ENCODE results near the gene KLHL17.

Gene KLHL17

DNA sequence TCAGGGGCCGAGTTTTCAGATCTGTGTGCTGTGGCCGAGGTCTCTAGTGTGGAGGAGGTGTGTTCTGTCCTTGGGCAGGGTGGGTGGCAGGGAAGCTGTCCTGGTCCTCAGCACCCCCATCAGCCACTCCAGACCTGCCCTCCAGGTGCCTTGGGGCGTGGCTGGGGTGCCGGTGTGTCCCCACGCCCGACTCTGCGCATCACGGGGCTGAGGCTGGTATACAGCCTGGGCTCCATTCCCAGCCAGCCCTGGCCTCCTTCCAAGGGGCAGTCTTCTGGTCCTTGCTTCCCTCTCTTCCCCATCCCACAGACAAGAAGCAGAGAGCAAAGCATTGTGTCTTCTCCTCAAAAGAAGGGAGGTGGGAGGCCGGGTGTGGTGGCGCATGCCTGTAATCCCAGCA, 32.6 kb upstream of the KLHL17 start:
- no peak overlapping the region for H3K4me3 ChIP-seq (ENCODE audit: control insufficient read depth, low read depth, low read length)
- TF ChIP-seq, protein P1, sequence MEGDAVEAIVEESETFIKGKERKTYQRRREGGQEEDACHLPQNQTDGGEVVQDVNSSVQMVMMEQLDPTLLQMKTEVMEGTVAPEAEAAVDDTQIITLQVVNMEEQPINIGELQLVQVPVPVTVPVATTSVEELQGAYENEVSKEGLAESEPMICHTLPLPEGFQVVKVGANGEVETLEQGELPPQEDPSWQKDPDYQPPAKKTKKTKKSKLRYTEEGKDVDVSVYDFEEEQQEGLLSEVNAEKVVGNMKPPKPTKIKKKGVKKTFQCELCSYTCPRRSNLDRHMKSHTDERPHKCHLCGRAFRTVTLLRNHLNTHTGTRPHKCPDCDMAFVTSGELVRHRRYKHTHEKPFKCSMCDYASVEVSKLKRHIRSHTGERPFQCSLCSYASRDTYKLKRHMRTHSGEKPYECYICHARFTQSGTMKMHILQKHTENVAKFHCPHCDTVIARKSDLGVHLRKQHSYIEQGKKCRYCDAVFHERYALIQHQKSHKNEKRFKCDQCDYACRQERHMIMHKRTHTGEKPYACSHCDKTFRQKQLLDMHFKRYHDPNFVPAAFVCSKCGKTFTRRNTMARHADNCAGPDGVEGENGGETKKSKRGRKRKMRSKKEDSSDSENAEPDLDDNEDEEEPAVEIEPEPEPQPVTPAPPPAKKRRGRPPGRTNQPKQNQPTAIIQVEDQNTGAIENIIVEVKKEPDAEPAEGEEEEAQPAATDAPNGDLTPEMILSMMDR (conservative IDR thresholded peaks at IDR 0.05; ENCODE audit: control insufficient read depth, insufficient read depth, low read depth, low read length): no peak
- no peak for DNase-seq (ENCODE audit: low read depth)

DNA sequence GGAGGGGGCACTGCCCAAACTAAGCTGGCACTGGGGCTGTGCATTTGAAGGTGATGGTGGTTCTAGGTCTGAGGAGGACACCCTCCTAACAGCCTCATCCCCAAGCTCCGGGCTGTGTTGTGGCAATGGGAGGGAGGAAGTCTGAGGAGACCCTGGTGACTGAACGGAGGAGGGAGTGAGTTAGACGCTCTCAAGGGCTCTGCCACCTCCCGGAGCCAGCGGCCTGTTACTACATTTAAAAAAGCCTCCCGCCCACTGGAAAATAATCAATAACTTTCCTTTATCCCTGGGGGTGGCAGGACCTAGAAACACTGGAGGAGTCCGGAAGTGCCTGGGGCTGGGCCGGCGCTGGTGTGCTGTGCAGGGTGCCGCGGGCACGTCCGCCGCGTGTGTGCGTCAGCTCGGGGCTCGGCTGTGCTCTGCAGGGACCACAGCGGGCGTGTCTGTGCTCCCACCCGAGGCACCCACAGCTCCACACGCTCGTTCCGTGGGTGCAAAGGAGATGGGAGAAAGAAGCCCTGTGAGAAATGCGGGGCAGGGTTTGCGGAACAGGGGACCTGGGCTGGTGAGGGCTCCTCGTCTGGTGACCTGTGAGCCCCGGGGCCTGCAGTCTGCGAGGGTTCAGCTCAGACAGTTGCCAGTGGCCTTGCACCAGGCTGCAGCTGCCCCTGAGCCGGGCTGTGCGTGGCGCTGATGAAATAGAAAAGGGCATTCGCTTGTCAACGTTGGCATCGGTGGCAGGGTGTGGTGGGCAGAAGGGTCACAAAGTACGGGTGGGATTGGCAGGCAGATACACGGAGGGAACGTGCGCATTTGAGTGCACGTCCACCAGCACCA, 31.3 kb upstream of the KLHL17 start:
- TF ChIP-seq, protein P1 (conservative IDR thresholded peaks at IDR 0.05; ENCODE audit: control insufficient read depth, insufficient read depth, low read depth, low read length): no peak
- no peak for DNase-seq (ENCODE audit: low read depth)
- H3K4me3 ChIP-seq (ENCODE audit: control insufficient read depth, low read depth, low read length): no peak overlapping the region

DNA sequence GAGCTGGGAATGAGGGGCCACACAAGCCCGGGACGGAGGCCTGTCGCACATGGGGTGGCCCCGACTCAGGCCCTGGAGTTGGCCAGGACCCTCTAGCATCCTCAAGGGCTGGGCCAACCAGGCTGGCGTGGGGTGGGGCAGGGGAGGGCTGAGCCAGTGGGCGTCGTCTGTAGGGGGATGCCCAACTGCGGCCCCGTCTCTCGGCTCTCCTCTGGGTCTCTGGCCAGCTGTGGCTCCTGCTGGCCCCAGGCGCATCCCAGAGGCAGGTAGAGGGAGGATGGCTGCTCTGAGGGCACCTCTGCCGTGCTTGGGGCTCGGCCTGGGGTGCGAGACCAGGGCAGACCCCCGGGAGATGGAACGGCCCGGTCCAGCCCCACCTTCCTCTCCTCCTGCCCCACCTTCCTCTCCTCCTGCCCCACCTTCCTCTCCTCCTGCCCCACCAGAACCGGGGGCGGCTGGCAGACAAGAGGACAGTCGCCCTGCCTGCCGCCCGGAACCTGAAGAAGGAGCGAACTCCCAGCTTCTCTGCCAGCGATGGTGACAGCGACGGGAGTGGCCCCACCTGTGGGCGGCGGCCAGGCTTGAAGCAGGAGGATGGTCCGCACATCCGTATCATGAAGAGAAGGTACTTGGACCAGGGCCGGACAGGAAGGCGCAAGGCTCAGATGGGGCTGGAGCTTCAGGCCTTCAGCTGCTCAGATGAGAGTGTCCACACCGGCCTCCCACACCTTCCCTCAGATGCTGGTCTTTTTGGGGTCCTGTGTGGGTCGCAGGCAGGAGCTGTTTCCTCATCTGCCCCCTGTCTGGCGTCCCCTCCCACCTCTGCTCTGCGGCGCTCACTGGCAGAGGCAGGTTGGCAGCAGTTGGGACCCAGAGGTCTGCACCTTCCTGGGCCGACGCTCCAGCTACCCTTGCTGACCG, 30.4 kb upstream of the KLHL17 start:
- no peak for DNase-seq (ENCODE audit: low read depth)
- no peak overlapping the region for H3K4me3 ChIP-seq (ENCODE audit: control insufficient read depth, low read depth, low read length)
- TF ChIP-seq, protein P1 (conservative IDR thresholded peaks at IDR 0.05; ENCODE audit: control insufficient read depth, insufficient read depth, low read depth, low read length): no peak

DNA sequence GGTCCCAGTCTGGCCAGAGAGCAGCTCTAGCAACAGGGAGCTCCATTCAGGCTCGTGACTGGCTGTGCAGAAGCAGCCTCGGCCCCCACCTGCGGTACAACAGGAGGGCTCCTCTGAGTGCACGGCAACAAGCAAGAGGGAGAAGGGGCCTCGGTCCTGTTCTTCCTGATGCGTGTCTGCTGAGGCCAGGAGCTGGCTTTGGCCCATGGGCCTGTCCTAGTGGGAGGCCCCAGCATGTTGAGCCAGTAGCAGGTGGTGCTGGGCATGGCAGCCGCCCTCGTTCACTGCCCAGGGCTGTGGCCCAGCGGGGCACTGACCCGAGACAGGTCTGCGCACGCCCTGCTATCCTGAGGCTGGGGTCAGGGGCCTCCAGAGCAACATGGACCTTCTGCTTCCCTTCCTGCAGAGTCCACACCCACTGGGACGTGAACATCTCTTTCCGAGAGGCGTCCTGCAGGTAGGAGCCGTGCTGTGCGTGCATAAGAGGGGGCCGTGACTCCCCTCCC, 29.7 kb upstream of the KLHL17 start:
- no peak overlapping the region for H3K4me3 ChIP-seq (ENCODE audit: control insufficient read depth, low read depth, low read length)
- no peak for DNase-seq (ENCODE audit: low read depth)
- TF ChIP-seq, protein P1 (conservative IDR thresholded peaks at IDR 0.05; ENCODE audit: control insufficient read depth, insufficient read depth, low read depth, low read length): no peak

DNA sequence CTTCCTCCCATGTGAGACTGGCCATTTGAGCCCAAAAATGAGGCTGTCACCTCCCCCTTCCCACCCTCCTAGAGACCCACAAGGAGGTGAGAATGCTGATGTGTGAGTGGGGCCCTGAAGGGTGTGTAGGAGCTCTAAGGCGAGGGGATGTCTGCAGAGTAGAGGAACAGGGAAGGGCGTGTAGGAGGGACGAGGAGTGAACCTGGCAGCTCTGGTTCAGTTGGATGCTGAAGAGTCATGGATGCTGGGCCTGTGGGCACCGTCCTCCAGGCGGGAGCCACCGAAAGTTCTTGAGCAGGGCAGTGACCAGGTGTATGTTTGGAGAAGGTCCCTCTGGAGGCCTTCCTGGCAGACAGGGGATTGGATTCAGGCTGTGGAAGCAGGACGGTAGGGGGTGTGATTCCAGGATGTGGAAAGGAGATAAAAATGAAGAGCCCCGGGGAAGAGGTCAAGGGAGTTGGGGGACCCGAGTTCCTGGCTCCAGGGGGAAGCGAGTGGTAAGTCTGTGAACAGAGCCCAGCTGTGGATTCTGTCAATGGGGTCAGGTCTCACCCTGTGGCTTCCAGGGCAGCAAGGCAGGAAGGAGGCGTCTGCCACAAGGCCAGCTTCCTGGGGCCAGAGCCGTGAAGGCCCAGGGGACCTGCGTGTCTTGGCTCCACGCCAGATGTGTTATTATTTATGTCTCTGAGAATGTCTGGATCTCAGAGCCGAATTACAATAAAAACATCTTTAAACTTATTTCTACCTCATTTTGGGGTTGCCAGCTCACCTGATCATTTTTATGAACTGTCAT, 28.8 kb upstream of the KLHL17 start:
- no peak for DNase-seq (ENCODE audit: low read depth)
- TF ChIP-seq, protein P1 (conservative IDR thresholded peaks at IDR 0.05; ENCODE audit: control insufficient read depth, insufficient read depth, low read depth, low read length): no peak

DNA sequence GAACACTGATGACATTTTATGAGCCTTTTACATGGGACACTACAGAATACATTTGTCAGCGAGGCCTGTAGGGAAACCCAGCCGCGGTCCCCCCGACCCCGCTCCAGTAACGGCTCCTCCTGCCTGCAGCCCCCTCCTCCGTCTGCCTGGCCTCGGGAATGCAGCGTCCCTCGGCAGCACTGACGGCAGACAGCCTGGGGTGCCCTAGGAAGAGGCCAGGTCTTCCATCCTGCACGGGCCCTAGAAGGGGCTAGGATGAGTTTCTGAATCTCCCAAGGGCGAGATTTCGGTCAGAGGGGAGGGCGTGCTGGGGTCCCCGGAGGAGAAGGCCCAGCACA, 28.2 kb upstream of the KLHL17 start:
- no peak overlapping the region for H3K4me3 ChIP-seq (ENCODE audit: control insufficient read depth, low read depth, low read length)
- no peak for DNase-seq (ENCODE audit: low read depth)
- TF ChIP-seq, protein P1 (conservative IDR thresholded peaks at IDR 0.05; ENCODE audit: control insufficient read depth, insufficient read depth, low read depth, low read length): no peak

More for the DNA sequence above, 28.8 kb upstream of the KLHL17 start:
- H3K4me3 ChIP-seq (ENCODE audit: control insufficient read depth, low read depth, low read length): no peak overlapping the region

All from fibroblast of mammary gland (primary cell).